WTC11 (cell line): ENCODE data around the gene ELFN1. TPM values are rescaled to one million over a fixed set of nuclear protein-coding genes. Genes with fewer than 3 reads are reported as not detected.

Experiments used
- ATAC-seq: fragments of 200-7000 bp; cut with Tn5 transposase; 2 replicates; pipeline ENCODE4 v1.10.0; 2021; ENCODE audit warnings: mild to moderate bottlenecking, moderate library complexity
- CTCF ChIA-PET: fragments of 300-600 bp; sonication (Branson Sonifier 250); formaldehyde crosslinking; loops from one replicate; lab custom pipeline; 2021; ENCODE audit warnings: antibody characterized with exemption; lab: Charles Lee
- POLR2A ChIA-PET: fragments of 350-600 bp; sonication (Branson Sonifier 250); formaldehyde crosslinking; loops from one replicate; lab custom pipeline; 2021; ENCODE audit warnings: antibody characterized with exemption; lab: Charles Lee
- DNase-seq: peaks from one replicate; pipeline ENCODE4 v3.0.0; 2021; ENCODE audit warnings: low spot score
- H3K27ac Mint-ChIP-seq: 2 replicates; pipeline ENCODE4 v1.8.0; 2021; ENCODE audit warnings: mixed read lengths
- H3K27me3 Mint-ChIP-seq: 2 replicates; pipeline ENCODE4 v1.8.0; 2021; ENCODE audit warnings: low read depth, mild to moderate bottlenecking, moderate library complexity, mixed read lengths
- H3K36me3 Mint-ChIP-seq: 2 replicates; pipeline ENCODE4 v1.8.0; 2021; ENCODE audit warnings: mixed read lengths
- H3K4me1 Mint-ChIP-seq: 2 replicates; pipeline ENCODE4 v1.8.0; 2022; ENCODE audit warnings: mixed read lengths
- H3K4me3 Mint-ChIP-seq: 2 replicates; pipeline ENCODE4 v1.8.0; 2021; ENCODE audit warnings: mild to moderate bottlenecking, moderate library complexity, mixed read lengths
- H3K9me3 Mint-ChIP-seq: 2 replicates; pipeline ENCODE4 v1.8.0; 2021; ENCODE audit warnings: mixed read lengths
- GRHL2 ChIP-seq: fragments of 250-450 bp; sonication (Bioruptor Pico); IDR thresholded peaks from 2 replicates; pipeline ENCODE4 v1.8.0; 2022; ENCODE audit warnings: mild to moderate bottlenecking, moderate library complexity; ENCODE audit not compliant: insufficient replicate concordance, severe bottlenecking
- JUN ChIP-seq: sonication (generic); formaldehyde crosslinking; IDR thresholded peaks from 2 replicates; pipeline ENCODE4 v1.8.0; 2023; ENCODE audit warnings: mild to moderate bottlenecking, missing genetic modification reagents
- NR3C1 ChIP-seq: sonication (generic); formaldehyde crosslinking; conservative IDR thresholded peaks from 2 replicates; pipeline ENCODE4 v1.8.1; 2023; ENCODE audit warnings: low read depth, mild to moderate bottlenecking, missing genetic modification reagents
- total RNA-seq: library from RNA; stranded (reverse); gene quantifications from 3 replicates; pipeline ENCODE4 v1.2.3, GENCODE V29; 2021
- TF ChIP-seq, protein P1 (sequence below): fragments of 250-450 bp; sonication (Bioruptor Pico); conservative IDR thresholded peaks from 2 replicates; pipeline ENCODE4 v1.9.0; 2021; ENCODE audit warnings: mild to moderate bottlenecking
- TF ChIP-seq, protein P2 (sequence below): sonication (generic); formaldehyde crosslinking; IDR thresholded peaks from 2 replicates; pipeline ENCODE4 v1.8.1; 2022; ENCODE audit warnings: mild to moderate bottlenecking, moderate library complexity, missing genetic modification reagents
- TF ChIP-seq, protein P3 (sequence below): sonication (generic); formaldehyde crosslinking; IDR thresholded peaks from 2 replicates; pipeline ENCODE4 v1.8.0; 2022; ENCODE audit warnings: missing genetic modification reagents
- TF ChIP-seq, protein P4 (sequence below): sonication (generic); formaldehyde crosslinking; IDR thresholded peaks from 2 replicates; pipeline ENCODE4 v1.8.0; 2023; ENCODE audit warnings: missing genetic modification reagents, mild to moderate bottlenecking, borderline replicate concordance

Gene ELFN1
- total RNA-seq, 1 experiment from 2014 or later = 4.6 TPM

DNA sequence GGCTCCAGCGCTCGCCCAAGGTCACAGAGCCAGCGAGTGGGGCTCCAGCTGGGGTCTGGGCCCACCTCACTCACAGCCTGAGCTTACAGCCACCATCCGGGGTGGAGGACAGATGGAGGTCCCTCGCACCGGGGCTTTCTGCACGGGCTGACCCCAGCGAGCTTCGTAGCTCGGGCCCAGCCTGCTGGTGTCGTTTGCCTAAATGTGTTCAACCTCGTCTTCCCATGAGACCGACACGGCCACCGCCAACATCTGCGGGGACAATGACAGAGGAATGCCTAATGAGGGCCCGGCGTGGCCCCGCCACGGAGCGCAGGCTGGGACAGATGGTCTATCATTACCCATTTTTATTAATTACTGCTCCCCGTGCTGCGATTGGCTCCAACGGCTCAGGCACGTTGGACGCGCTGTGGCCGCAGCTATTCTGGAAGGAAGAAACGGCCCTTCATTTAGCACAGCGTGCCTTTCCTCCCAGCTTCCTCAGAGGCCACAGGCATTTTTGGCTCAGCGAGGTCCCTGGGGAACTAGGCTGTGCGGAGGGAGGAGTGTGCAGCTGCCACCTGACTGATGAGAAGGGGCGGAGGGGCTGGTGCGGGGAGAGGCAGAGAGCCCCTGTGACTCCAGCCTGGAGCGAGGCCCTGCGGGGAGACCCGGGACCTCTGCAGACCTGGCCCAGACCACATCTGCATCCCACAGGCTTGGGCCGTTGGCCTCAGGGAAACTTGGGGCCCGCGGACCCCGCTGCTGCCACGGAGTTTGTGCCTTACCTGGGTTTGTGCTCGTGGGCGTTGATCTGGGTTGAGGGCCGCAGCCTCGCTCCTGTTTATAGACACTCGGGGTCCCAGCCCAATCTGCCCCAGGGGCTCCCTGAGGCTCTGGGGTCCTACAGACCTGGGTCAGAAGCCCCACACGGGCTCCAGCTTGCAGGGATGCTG, 22.9 kb upstream of the ELFN1 start:
- Mint-ChIP-seq H3K27me3 (no peaks in the 10 kb centered on the region; the same call in 1 of the 2 replicates), H3K9me3 (no peaks in the 10 kb centered on the region), H3K4me1 (no peaks in the 10 kb centered on the region), H3K36me3 (no peaks in the 10 kb centered on the region)
- DNase-seq = no peak
- TF ChIP-seq NR3C1 (CRISPR knock-in tag) (no peak), GRHL2 (no peak), JUN (CRISPR knock-in tag) (no peak)
- TF ChIP-seq, protein P1, sequence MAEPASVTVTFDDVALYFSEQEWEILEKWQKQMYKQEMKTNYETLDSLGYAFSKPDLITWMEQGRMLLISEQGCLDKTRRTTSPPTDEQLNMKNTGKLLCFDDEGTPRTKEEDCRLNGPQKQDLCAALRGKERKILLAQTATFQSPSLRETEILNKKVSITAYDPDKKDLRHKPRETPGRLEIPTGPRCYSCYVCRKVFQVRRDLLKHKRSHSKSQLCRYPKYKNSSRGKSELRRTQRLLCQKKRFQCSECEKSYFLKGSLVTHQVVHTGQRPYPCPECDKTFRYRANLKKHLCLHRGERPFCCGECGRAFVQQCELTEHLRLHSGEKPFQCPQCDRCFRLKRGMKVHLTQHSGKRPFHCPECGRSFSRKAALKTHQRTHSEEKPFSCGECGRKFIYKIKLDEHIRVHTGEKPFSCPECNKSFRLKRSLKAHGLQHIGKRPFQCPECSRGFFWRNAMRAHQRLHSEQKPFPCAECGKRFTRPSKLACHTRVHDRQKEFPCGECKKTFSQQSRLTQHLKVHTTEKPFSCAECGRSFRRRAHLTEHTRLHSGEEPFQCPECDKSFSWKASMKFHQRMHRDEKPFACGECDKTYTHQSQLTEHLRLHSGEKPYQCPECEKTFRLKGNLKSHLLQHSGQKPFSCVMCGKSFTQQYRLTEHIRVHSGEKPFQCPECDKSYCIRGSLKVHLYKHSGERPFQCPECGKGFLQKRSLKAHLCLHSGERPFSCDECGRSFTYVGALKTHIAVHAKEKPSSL (CRISPR knock-in tag) = no peak
- TF ChIP-seq, protein P2, sequence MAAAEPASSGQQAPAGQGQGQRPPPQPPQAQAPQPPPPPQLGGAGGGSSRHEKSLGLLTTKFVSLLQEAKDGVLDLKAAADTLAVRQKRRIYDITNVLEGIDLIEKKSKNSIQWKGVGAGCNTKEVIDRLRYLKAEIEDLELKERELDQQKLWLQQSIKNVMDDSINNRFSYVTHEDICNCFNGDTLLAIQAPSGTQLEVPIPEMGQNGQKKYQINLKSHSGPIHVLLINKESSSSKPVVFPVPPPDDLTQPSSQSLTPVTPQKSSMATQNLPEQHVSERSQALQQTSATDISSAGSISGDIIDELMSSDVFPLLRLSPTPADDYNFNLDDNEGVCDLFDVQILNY (CRISPR knock-in tag) = no peak
- TF ChIP-seq, protein P3, sequence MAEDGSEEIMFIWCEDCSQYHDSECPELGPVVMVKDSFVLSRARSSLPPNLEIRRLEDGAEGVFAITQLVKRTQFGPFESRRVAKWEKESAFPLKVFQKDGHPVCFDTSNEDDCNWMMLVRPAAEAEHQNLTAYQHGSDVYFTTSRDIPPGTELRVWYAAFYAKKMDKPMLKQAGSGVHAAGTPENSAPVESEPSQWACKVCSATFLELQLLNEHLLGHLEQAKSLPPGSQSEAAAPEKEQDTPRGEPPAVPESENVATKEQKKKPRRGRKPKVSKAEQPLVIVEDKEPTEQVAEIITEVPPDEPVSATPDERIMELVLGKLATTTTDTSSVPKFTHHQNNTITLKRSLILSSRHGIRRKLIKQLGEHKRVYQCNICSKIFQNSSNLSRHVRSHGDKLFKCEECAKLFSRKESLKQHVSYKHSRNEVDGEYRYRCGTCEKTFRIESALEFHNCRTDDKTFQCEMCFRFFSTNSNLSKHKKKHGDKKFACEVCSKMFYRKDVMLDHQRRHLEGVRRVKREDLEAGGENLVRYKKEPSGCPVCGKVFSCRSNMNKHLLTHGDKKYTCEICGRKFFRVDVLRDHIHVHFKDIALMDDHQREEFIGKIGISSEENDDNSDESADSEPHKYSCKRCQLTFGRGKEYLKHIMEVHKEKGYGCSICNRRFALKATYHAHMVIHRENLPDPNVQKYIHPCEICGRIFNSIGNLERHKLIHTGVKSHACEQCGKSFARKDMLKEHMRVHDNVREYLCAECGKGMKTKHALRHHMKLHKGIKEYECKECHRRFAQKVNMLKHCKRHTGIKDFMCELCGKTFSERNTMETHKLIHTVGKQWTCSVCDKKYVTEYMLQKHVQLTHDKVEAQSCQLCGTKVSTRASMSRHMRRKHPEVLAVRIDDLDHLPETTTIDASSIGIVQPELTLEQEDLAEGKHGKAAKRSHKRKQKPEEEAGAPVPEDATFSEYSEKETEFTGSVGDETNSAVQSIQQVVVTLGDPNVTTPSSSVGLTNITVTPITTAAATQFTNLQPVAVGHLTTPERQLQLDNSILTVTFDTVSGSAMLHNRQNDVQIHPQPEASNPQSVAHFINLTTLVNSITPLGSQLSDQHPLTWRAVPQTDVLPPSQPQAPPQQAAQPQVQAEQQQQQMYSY (CRISPR knock-in tag) = no peak
- TF ChIP-seq, all 79 proteins: peak for 0
- POLR2A ChIA-PET = no interaction called here
- no peak for ATAC-seq
- no peak overlapping the region for H3K4me3 Mint-ChIP-seq
- CTCF ChIA-PET = interaction anchor here (2.0 kb wide), 1 partner anchor 17 kb away, joined by 14 read pairs; no protein-coding TSS in a partner anchor
- no peak overlapping the region for H3K27ac Mint-ChIP-seq

DNA sequence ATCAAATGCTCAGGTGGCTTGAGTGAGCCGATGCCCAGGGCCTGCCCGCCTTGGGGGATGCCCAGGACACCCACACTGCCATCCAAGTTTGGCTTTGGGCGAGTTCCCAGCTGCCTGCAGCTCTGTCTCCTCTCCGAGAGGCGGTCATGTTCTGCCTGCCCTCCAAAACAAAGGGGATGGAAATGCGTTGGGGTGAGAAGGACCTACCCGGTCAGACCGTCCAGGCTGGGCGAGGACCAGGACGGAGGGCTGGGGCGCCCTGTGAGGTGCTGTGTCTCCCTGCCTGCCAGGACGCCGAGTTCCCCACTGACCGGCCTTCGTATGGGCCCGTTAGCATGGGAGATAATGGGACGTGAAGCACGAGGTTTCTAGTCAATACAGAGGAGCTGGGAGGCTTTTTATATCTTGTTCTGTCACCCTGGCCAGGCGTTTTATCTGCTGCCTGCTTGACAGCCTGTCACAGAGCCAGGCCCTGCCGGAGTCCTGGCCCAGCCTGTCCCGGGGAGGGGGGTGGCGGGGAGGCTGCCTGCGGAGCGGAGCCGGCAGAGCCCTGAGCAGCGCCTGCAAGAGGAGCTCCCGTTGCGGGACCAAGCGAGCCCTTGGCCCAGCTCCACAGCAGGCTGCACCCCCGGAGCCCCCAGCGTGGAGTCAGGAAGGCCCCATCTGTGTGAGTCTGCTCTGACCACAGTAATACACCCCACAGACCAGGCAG, 22.0 kb upstream of the ELFN1 start:
- POLR2A ChIA-PET = no interaction called here
- Mint-ChIP-seq H3K27me3 (no peaks in the 10 kb centered on the region), H3K27ac (no peak overlapping the region), H3K4me1 (no peaks in the 10 kb centered on the region), H3K9me3 (no peaks in the 10 kb centered on the region), H3K36me3 (no peaks in the 10 kb centered on the region), H3K4me3 (no peak overlapping the region)
- CTCF ChIA-PET = interaction anchor here (1.0 to 2.0 kb wide), 4 partner anchors 8 to 111 kb away, joined by 4 to 14 read pairs (median 6); no protein-coding TSS in a partner anchor
- no peak for DNase-seq
- ATAC-seq = peak; percentile 29; the same call in 1 of the 2 replicates
- TF ChIP-seq, protein P4, sequence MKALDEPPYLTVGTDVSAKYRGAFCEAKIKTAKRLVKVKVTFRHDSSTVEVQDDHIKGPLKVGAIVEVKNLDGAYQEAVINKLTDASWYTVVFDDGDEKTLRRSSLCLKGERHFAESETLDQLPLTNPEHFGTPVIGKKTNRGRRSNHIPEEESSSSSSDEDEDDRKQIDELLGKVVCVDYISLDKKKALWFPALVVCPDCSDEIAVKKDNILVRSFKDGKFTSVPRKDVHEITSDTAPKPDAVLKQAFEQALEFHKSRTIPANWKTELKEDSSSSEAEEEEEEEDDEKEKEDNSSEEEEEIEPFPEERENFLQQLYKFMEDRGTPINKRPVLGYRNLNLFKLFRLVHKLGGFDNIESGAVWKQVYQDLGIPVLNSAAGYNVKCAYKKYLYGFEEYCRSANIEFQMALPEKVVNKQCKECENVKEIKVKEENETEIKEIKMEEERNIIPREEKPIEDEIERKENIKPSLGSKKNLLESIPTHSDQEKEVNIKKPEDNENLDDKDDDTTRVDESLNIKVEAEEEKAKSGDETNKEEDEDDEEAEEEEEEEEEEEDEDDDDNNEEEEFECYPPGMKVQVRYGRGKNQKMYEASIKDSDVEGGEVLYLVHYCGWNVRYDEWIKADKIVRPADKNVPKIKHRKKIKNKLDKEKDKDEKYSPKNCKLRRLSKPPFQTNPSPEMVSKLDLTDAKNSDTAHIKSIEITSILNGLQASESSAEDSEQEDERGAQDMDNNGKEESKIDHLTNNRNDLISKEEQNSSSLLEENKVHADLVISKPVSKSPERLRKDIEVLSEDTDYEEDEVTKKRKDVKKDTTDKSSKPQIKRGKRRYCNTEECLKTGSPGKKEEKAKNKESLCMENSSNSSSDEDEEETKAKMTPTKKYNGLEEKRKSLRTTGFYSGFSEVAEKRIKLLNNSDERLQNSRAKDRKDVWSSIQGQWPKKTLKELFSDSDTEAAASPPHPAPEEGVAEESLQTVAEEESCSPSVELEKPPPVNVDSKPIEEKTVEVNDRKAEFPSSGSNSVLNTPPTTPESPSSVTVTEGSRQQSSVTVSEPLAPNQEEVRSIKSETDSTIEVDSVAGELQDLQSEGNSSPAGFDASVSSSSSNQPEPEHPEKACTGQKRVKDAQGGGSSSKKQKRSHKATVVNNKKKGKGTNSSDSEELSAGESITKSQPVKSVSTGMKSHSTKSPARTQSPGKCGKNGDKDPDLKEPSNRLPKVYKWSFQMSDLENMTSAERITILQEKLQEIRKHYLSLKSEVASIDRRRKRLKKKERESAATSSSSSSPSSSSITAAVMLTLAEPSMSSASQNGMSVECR (CRISPR knock-in tag) = no peak
